22Rv1 (cell line): ENCODE results near the gene SEMA3C.

Experiments used
- CTCF ChIP-seq: fragments of 450-650 bp; IDR thresholded peaks from 2 replicates; pipeline ENCODE4 v1.5.1; 2017; ENCODE audit warnings: mild to moderate bottlenecking
- ZFX ChIP-seq: fragments of 450-650 bp; IDR thresholded peaks from 2 replicates; pipeline ENCODE4 v1.6.1; 2017; ENCODE audit warnings: antibody characterized with exemption, borderline replicate concordance

- TF ChIP-seq CTCF, result no peak
- no peak for TF ChIP-seq ZFX
These were observed 452 bp downstream of the SEMA3C start for GRCh38 chr7:80918399-80918798.
